ENCODE measurements around the gene UNKL.

Gene UNKL

DNA sequence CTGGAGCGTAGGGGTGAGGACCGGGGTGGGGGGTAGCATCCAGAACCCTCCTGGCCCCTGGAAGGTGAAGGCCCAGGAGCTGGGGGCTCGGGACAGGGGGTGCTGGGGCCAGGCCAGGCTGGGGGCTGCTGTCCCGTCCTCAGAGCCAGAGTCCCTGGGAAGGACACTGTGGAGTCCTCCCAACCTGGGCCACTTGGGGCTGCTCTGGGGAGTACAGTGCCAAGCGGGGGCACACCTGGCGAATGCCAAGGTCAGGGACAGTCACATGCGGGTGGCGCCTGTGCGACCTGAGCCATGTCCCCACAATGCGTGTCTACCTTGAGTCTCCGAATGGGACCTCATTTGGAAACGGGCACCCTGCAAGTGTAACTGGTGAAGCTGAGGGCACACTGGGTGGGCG is 15.1 kb upstream of the UNKL start:
- no peak for TF ChIP-seq TCF12 (IDR thresholded peaks at IDR 0.05; ENCODE audit: low read depth)
- TF ChIP-seq CREB1 (IDR thresholded peaks at IDR 0.05; ENCODE audit: low read depth): no peak
- TF ChIP-seq NFIC (IDR thresholded peaks at IDR 0.05): no peak
- no peak for TF ChIP-seq EGR1 (IDR thresholded peaks at IDR 0.05)
- no peak for TF ChIP-seq USF1 (IDR thresholded peaks at IDR 0.05)
- TF ChIP-seq, protein P1, sequence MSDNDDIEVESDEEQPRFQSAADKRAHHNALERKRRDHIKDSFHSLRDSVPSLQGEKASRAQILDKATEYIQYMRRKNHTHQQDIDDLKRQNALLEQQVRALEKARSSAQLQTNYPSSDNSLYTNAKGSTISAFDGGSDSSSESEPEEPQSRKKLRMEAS (IDR thresholded peaks at IDR 0.05): no peak
- TF ChIP-seq TEAD4 (IDR thresholded peaks at IDR 0.05): no peak
- no peak for TF ChIP-seq TAF1 (IDR thresholded peaks at IDR 0.05; ENCODE audit: low read depth)
- TF ChIP-seq REST (IDR thresholded peaks at IDR 0.05; ENCODE audit: low read depth): no peak
- TF ChIP-seq EP300 (IDR thresholded peaks at IDR 0.05; ENCODE audit: borderline replicate concordance): no peak
- no peak for TF ChIP-seq CEBPB (IDR thresholded peaks at IDR 0.05)
- TF ChIP-seq FOXM1 (IDR thresholded peaks at IDR 0.05; ENCODE audit: borderline replicate concordance, low read depth): no peak
- no peak for TF ChIP-seq YY1 (IDR thresholded peaks at IDR 0.05; ENCODE audit: low read depth)
- TF ChIP-seq RAD21 (IDR thresholded peaks at IDR 0.05; ENCODE audit: low read depth): no peak
- TF ChIP-seq ZBTB7A (IDR thresholded peaks at IDR 0.05; ENCODE audit: low read depth): no peak; the same call in 1 of the 2 replicates

GRCh38 chr16:1429012-1429411 is 14.5 kb upstream of the UNKL start:
- TF ChIP-seq TCF12 (IDR thresholded peaks at IDR 0.05; ENCODE audit: low read depth) (no peak), YY1 (IDR thresholded peaks at IDR 0.05; ENCODE audit: low read depth) (no peak), CEBPB (IDR thresholded peaks at IDR 0.05) (no peak), TEAD4 (IDR thresholded peaks at IDR 0.05) (no peak)

GRCh38 chr16:1428511-1428910 is 14.0 kb upstream of the UNKL start:
- TF ChIP-seq USF1 (IDR thresholded peaks at IDR 0.05) (no peak), RAD21 (IDR thresholded peaks at IDR 0.05; ENCODE audit: low read depth) (peak; percentile 29; the same call in 1 of the 2 replicates)

GRCh38 chr16:1427473-1428461 is 13.3 kb upstream of the UNKL start:
- TF ChIP-seq ZBTB7A (IDR thresholded peaks at IDR 0.05; ENCODE audit: low read depth): no peak

DNA sequence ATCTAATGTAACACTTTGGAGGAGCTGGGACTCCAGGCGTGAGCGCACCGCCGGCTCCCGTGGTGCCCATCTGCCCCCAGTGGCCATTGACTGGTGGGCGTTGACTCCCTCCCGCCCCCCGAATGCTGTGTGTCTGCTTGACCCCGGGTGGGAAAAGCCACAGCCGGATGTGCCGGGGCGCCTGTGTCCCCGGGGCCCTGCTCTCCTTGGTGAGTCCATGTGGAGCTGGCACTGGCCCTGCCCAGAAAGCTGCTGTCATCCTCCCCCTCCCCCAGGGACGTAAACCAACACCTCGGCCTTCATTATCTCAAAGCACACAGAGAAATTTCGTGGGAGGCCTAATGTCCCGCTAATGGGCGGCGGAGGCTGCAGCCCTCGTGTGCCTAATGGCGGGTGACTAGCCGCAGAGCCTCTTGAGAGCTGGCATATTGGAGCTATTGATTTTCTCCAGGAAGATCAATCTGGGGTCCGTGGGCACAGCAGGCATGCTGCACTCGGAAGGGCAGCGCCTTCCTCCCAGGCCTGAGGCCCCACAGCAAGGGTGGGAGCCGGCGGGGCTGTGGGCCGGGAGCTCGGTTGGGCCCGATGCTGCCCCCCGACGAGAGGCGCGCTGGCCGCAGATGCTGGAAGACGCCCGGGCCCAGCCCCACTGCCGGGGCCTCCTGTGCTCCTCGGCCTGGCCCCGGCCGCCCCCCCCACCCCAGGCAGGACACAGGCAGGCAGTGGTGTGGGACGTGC is 12.4 kb upstream of the UNKL start:
- TF ChIP-seq EGR1 (IDR thresholded peaks at IDR 0.05) (no peak), TCF12 (IDR thresholded peaks at IDR 0.05; ENCODE audit: low read depth) (no peak), REST (IDR thresholded peaks at IDR 0.05; ENCODE audit: low read depth) (no peak), USF1 (IDR thresholded peaks at IDR 0.05) (no peak), CREB1 (IDR thresholded peaks at IDR 0.05; ENCODE audit: low read depth) (no peak), CEBPB (IDR thresholded peaks at IDR 0.05) (no peak), YY1 (IDR thresholded peaks at IDR 0.05; ENCODE audit: low read depth) (no peak), TEAD4 (IDR thresholded peaks at IDR 0.05) (no peak), RAD21 (IDR thresholded peaks at IDR 0.05; ENCODE audit: low read depth) (no peak), ZBTB7A (IDR thresholded peaks at IDR 0.05; ENCODE audit: low read depth) (no peak), FOXM1 (IDR thresholded peaks at IDR 0.05; ENCODE audit: borderline replicate concordance, low read depth) (no peak), NFIC (IDR thresholded peaks at IDR 0.05) (no peak), TAF1 (IDR thresholded peaks at IDR 0.05; ENCODE audit: low read depth) (no peak), EP300 (IDR thresholded peaks at IDR 0.05; ENCODE audit: borderline replicate concordance) (no peak)
- TF ChIP-seq, protein P1 (IDR thresholded peaks at IDR 0.05): no peak

Data from Ishikawa (cell line).